RWPE1 (cell line): ENCODE results near the gene CAB39L.
"Not testable (repeated sequence)": the region's sequence is repeated elsewhere in the genome, so short reads cannot be mapped to it uniquely, and the experiment has no call there.

Source experiments
- CTCF ChIA-PET: fragments of 350-600 bp; sonication (Branson Sonifier 250); formaldehyde crosslinking; extraction: SDS; loops from one replicate; lab custom pipeline; 2021; lab: Yijun Ruan, JAX
- POLR2A ChIA-PET: fragments of 400-600 bp; formaldehyde crosslinking; extraction: SDS; loops from one replicate; lab custom pipeline; 2020; ENCODE audit warnings: antibody characterized with exemption; ENCODE audit not compliant: low non-redundant PET; lab: Yijun Ruan, JAX
- DNase-seq: peaks from one replicate; pipeline ENCODE4 v3.0.0; 2012; ENCODE audit warnings: low spot score
- H3K27ac ChIP-seq: fragments of 450-650 bp; 2 replicates; pipeline ENCODE4 v1.5.1; 2017
- CTCF ChIP-seq: fragments of 450-650 bp; conservative IDR thresholded peaks from 2 replicates; pipeline ENCODE4 v1.5.1; 2017; ENCODE audit warnings: low read depth, mild to moderate bottlenecking

The CAB39L gene

GRCh38 chr13:49329831-49330545 is 113.9 kb downstream of the CAB39L start:
- no peak for TF ChIP-seq CTCF
- DNase-seq = no peak
- ChIA-PET CTCF (no interaction called here), POLR2A (no interaction called here)
- no peak overlapping the region for H3K27ac ChIP-seq

DNA sequence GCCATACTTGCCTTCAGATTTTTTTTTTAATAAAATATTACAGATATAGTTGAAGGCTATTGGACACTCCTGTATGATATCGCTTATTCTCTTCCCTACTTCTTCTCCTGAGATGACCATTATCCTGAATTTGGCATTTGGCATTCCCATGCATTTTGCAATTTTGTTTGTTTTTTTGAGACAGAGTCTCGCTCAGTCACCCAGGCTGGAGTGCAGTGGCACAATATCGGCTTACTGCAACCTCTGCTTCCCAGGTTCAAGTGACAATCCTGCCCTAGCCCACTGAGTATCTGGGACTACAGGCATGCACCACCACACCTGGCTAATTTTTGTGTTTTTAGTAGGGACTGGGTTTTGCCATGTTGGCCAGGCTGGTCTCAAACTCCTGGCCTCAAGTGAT is 116.7 kb downstream of the CAB39L start:
- DNase-seq, CTCF ChIA-PET, POLR2A ChIA-PET, H3K27ac ChIP-seq: not testable (repeated sequence)

DNA sequence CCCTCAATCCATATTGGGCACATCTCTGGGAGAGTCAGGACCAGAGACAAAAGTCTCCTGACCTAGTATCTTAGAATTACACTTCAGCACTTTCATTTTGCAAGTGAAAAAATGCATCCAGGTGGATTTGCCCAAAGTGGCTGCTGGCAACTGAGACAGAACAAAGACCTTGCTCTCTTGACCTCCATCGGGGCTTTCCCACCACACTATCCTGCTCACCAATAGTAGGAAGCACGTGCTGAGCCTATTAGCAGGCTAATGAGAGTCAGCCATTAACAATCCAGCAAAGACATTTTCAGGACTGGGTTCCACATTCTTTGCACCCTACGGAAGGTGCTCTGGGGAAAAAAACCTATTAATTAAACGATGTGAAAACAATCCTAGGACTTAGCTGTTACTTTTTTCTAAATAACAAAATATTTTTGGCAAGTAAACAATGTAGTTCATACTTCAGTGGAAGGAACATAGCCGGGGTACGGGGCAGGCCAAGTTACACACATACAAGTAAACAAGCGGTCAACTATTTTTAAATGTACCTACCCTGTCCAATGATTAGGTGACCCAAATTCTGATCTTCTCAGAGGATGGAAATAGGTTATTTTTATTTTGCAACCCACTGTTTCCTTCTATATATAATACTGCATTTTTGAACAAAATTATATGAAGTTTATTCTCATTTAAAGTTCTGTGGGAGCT is 117.5 kb downstream of the CAB39L start:
- POLR2A ChIA-PET = no interaction called here
- no peak for DNase-seq
- CTCF ChIA-PET = no interaction called here

DNA sequence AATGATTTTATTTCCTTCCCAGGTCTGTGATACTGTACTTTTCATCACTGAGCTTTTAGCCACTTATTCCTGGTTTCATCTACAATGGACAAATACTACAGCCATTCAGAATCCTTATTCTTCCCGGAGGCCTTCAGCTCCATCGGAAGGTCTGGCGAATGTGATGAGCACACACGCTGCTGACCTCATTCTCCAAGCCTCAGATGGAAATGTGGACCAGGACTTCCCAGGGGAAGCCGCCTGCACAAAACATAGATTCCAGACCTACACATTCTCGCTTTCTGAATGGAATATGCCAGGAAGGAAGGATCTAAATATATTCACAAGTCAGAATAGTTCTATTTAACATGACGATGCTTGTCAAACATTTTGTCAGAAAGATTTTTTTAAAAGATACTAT is 120.5 kb downstream of the CAB39L start:
- H3K27ac ChIP-seq = no peak overlapping the region
- POLR2A ChIA-PET = no interaction called here
- CTCF ChIA-PET = interaction anchor here (0.6 kb wide), 1 partner anchor 109 kb away, joined by 4 read pairs; no protein-coding TSS in a partner anchor
- DNase-seq = no peak
- no peak for TF ChIP-seq CTCF

More for the DNA sequence above, 117.5 kb downstream of the CAB39L start:
- no peak overlapping the region for H3K27ac ChIP-seq
- TF ChIP-seq CTCF = no peak

GRCh38 chr13:49322702-49323101 is 121.2 kb downstream of the CAB39L start:
- H3K27ac ChIP-seq = no peak overlapping the region
- TF ChIP-seq CTCF = no peak
- ChIA-PET POLR2A (no interaction called here), CTCF (no interaction called here)
- DNase-seq = no peak

DNA sequence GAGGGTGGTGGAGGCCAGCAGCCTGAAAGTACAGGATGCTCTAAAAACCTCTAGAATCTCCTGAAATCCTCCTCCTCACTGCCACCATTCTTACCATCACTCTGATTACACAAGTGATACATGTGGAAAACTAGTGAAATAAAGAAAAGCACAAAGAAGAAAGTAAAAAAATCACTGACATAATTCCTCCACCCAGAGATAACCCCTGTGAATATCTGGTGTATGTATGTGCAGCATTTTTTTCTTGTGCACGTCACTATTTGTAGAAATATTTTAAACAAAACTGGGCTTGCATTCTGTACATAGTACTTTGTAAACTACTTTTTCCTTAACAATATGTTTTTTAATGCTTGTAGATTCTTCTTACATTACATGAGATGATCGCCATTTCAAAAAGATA is 122.9 kb downstream of the CAB39L start:
- TF ChIP-seq CTCF = no peak
- H3K27ac ChIP-seq = no peak overlapping the region
- ChIA-PET POLR2A (no interaction called here), CTCF (interaction anchor here (0.6 to 0.7 kb wide), 2 partner anchors 77 to 322 kb away, joined by 4 read pairs; no protein-coding TSS in a partner anchor)
- no peak for DNase-seq

- H3K27ac ChIP-seq = no peak overlapping the region
- no peak for TF ChIP-seq CTCF
- CTCF ChIA-PET = interaction anchor here (0.6 kb wide), 1 partner anchor 21 kb away, joined by 4 read pairs; no protein-coding TSS in a partner anchor
- no peak for DNase-seq
- POLR2A ChIA-PET = no interaction called here
Measured at GRCh38 chr13:49319951-49320350, 123.9 kb downstream of the CAB39L start.
